SU-DHL-6 (cell line): ENCODE measurements around the gene PCDHGA12.

Source experiments
- EZH2phosphoT487 ChIP-seq: fragments of 200-600 bp; sonication (generic), shearing (Covaris generic); conservative IDR thresholded peaks from 2 replicates; pipeline ENCODE4 v1.6.1; 2018; ENCODE audit warnings: mild to moderate bottlenecking, antibody characterized with exemption, low read length, moderate library complexity, mixed read lengths
- TF ChIP-seq, protein P1 (sequence below): fragments of 200-600 bp; sonication (generic); IDR thresholded peaks from one replicate; pipeline ENCODE4 v1.5.1; 2017; ENCODE audit warnings: antibody characterized with exemption, mild to moderate bottlenecking, low read length, moderate library complexity; ENCODE audit not compliant: insufficient read depth, poor library complexity, severe bottlenecking

DNA sequence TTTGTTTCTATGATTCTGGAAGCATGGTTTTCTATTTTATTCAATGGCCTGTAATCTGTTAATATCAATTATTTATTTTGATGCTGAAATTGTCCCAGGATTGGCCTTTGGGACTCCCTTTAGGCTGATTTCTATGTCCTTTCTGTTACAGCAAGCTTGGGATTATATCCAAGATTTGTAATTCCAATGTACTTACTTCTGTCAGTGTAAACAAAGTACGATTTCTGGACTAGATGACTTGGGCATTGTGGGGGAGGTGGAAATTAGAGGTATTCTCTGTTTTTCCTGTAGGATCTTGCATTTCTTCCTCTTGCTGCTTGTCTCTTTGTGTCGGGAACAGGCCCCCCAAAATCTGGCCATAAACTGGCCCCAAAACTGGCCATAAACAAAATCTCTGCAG is 3.7 kb downstream of the PCDHGA12 start:
- TF ChIP-seq, protein P1, sequence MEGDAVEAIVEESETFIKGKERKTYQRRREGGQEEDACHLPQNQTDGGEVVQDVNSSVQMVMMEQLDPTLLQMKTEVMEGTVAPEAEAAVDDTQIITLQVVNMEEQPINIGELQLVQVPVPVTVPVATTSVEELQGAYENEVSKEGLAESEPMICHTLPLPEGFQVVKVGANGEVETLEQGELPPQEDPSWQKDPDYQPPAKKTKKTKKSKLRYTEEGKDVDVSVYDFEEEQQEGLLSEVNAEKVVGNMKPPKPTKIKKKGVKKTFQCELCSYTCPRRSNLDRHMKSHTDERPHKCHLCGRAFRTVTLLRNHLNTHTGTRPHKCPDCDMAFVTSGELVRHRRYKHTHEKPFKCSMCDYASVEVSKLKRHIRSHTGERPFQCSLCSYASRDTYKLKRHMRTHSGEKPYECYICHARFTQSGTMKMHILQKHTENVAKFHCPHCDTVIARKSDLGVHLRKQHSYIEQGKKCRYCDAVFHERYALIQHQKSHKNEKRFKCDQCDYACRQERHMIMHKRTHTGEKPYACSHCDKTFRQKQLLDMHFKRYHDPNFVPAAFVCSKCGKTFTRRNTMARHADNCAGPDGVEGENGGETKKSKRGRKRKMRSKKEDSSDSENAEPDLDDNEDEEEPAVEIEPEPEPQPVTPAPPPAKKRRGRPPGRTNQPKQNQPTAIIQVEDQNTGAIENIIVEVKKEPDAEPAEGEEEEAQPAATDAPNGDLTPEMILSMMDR = no peak
- no peak for TF ChIP-seq EZH2phosphoT487
